HepG2 (cell line): Measurements from ENCODE around the gene ANKS3. TPM values are rescaled to one million over a fixed set of nuclear protein-coding genes. Genes with fewer than 3 reads are reported as not detected.

Source experiments
- NONO ChIP-seq, 2 experiments: fragments of 450-650 bp in 1 of 2; sonication (generic) in 1 of 2; formaldehyde crosslinking in 1 of 2; IDR thresholded peaks in 1 of 2; conservative IDR thresholded peaks in 1 of 2; 2 replicates each; pipeline versions ENCODE4 v1.6.1 to v1.8.0; 2017 to 2022; ENCODE audit warnings: mild to moderate bottlenecking in 1 of 2, missing genetic modification reagents in 1 of 2, moderate library complexity in 1 of 2
- SAP130 ChIP-seq: IDR thresholded peaks from 2 replicates; pipeline ENCODE4 v1.6.1; 2016; ENCODE audit warnings: low read depth
- SCMH1 ChIP-seq: sonication (generic); formaldehyde crosslinking; IDR thresholded peaks from 2 replicates; pipeline ENCODE4 v1.9.0; 2021; ENCODE audit warnings: missing genetic modification reagents, mild to moderate bottlenecking, borderline replicate concordance
- ZNF546 ChIP-seq: sonication (generic); formaldehyde crosslinking; conservative IDR thresholded peaks from 2 replicates; pipeline ENCODE4 v1.8.1; 2023; ENCODE audit warnings: mild to moderate bottlenecking, missing genetic modification reagents
- ZNF572 ChIP-seq: sonication (generic); formaldehyde crosslinking; IDR thresholded peaks from 2 replicates; pipeline ENCODE4 v1.5.1; 2020; ENCODE audit warnings: mild to moderate bottlenecking, missing genetic modification reagents
- ZNF782 ChIP-seq: sonication (generic); formaldehyde crosslinking; IDR thresholded peaks from 2 replicates; pipeline ENCODE4 v1.4.0; 2020; ENCODE audit warnings: missing genetic modification reagents, mild to moderate bottlenecking, borderline replicate concordance
- polyA plus RNA-seq, 8 experiments: library from polyadenylated mRNA; depleted of rRNA in 3 of 8; stranded (reverse) in 7 of 8; unstranded in 1 of 8; fragments of >200 nt; fragmentation: Illumina TruSeq in 4 of 8; extraction: Trizol in 4 of 8; gene quantifications; 2 replicates each; pipeline versions ENCODE4 v1.2.1 to v1.2.3, GENCODE V29; 2011 to 2016; ENCODE audit warnings: low read depth in 4 of 8, missing spikeins in 1 of 8, mixed read lengths in 1 of 8; ENCODE audit not compliant: insufficient read depth in 1 of 8
- total RNA-seq, 5 experiments: library from RNA; depleted of rRNA; stranded (reverse); fragments of >200 nt; fragmentation: Illumina TruSeq; extraction: Trizol; gene quantifications; 2 replicates each; pipeline ENCODE4 v1.2.3, GENCODE V29; 2016; ENCODE audit warnings: low read depth in 1 of 5
- TF ChIP-seq, protein P1 (sequence below): sonication (generic); formaldehyde crosslinking; IDR thresholded peaks from 2 replicates; pipeline ENCODE4 v1.4.0; 2020; ENCODE audit warnings: missing genetic modification reagents
- TF ChIP-seq, protein P2 (sequence below): sonication (generic); formaldehyde crosslinking; IDR thresholded peaks from 2 replicates; pipeline ENCODE4 v1.4.0; 2020; ENCODE audit warnings: mild to moderate bottlenecking, low read depth, missing genetic modification reagents
- TF ChIP-seq, protein P3 (sequence below): sonication (generic); formaldehyde crosslinking; IDR thresholded peaks from 2 replicates; pipeline ENCODE4 v1.5.1; 2020; ENCODE audit warnings: mild to moderate bottlenecking, missing genetic modification reagents, moderate library complexity
- TF ChIP-seq, protein P4 (sequence below): sonication (generic); formaldehyde crosslinking; conservative IDR thresholded peaks from 2 replicates; pipeline ENCODE4 v1.8.1; 2023; ENCODE audit warnings: missing genetic modification reagents
- TF ChIP-seq, protein P5 (sequence below): sonication (generic); formaldehyde crosslinking; IDR thresholded peaks from 2 replicates; pipeline ENCODE4; 2020; ENCODE audit warnings: missing genetic modification reagents, mild to moderate bottlenecking, borderline replicate concordance

ANKS3 gene
- total and polyA plus RNA-seq, 2 of the 13 experiments (the other 11 are each of a cell fraction or from before 2014, with no cell fraction given): 11.4 to 15.9 TPM

DNA sequence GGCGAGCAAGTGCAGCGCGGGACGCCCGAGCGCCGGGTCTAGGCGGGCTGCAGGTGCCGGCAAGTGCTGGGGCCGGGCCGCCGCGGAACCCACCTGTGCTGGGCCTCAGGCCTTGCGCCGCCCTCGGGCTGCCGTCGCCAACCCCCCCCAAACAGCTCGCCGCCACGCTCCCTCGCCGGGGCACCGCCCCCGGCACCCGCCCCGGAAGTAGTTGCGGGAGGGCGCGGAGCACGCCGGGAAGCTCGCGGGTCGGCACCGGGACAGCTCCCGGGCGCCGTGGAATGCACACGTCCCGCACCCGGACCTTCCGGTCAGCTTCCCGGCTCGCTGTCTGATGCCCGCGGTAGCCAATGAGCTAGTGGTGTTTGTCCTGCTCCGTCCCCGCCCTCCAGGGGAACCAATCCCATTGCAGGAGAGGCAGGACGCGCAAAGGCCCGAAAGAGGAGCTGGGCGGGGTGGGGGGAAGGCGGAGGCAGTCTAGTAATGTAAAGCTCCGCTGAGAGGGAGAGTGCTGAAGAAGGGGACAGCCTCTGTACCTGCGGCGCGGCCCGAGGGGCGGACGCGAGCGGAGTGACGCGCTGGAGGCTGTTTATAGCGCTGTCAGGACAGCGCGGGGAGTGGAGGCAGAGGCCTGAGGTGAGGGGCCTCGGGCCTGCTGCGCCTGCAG is at the start of gene ANKS3, which contains the start of gene DNAAF8 (continued):
- TF ChIP-seq SCMH1 (CRISPR knock-in tag) (no peak), SAP130 (CRISPR knock-in tag) (peak; percentile 99), NONO (IDR thresholded peaks at IDR 0.05) (no peak), NONO (CRISPR knock-in tag; conservative IDR thresholded peaks at IDR 0.05) (peak; percentile 87), ZNF546 (CRISPR knock-in tag) (0 out of 2 replicates have a peak, but pooled peaks have one; percentile 2), ZNF782 (peak; percentile 49; the same call in 1 of the 2 replicates), ZNF572 (CRISPR knock-in tag) (no peak)
- TF ChIP-seq, protein P1, sequence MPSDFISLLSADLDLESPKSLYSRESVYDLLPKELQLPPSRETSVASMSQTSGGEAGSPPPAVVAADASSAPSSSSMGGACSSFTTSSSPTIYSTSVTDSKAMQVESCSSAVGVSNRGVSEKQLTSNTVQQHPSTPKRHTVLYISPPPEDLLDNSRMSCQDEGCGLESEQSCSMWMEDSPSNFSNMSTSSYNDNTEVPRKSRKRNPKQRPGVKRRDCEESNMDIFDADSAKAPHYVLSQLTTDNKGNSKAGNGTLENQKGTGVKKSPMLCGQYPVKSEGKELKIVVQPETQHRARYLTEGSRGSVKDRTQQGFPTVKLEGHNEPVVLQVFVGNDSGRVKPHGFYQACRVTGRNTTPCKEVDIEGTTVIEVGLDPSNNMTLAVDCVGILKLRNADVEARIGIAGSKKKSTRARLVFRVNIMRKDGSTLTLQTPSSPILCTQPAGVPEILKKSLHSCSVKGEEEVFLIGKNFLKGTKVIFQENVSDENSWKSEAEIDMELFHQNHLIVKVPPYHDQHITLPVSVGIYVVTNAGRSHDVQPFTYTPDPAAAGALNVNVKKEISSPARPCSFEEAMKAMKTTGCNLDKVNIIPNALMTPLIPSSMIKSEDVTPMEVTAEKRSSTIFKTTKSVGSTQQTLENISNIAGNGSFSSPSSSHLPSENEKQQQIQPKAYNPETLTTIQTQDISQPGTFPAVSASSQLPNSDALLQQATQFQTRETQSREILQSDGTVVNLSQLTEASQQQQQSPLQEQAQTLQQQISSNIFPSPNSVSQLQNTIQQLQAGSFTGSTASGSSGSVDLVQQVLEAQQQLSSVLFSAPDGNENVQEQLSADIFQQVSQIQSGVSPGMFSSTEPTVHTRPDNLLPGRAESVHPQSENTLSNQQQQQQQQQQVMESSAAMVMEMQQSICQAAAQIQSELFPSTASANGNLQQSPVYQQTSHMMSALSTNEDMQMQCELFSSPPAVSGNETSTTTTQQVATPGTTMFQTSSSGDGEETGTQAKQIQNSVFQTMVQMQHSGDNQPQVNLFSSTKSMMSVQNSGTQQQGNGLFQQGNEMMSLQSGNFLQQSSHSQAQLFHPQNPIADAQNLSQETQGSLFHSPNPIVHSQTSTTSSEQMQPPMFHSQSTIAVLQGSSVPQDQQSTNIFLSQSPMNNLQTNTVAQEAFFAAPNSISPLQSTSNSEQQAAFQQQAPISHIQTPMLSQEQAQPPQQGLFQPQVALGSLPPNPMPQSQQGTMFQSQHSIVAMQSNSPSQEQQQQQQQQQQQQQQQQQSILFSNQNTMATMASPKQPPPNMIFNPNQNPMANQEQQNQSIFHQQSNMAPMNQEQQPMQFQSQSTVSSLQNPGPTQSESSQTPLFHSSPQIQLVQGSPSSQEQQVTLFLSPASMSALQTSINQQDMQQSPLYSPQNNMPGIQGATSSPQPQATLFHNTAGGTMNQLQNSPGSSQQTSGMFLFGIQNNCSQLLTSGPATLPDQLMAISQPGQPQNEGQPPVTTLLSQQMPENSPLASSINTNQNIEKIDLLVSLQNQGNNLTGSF (CRISPR knock-in tag): peak; percentile 84
- TF ChIP-seq, protein P2, sequence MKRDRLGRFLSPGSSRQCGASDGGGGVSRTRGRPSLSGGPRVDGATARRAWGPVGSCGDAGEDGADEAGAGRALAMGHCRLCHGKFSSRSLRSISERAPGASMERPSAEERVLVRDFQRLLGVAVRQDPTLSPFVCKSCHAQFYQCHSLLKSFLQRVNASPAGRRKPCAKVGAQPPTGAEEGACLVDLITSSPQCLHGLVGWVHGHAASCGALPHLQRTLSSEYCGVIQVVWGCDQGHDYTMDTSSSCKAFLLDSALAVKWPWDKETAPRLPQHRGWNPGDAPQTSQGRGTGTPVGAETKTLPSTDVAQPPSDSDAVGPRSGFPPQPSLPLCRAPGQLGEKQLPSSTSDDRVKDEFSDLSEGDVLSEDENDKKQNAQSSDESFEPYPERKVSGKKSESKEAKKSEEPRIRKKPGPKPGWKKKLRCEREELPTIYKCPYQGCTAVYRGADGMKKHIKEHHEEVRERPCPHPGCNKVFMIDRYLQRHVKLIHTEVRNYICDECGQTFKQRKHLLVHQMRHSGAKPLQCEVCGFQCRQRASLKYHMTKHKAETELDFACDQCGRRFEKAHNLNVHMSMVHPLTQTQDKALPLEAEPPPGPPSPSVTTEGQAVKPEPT (CRISPR knock-in tag): 0 out of 2 replicates have a peak, but pooled peaks have one; percentile 72
- TF ChIP-seq, protein P3, sequence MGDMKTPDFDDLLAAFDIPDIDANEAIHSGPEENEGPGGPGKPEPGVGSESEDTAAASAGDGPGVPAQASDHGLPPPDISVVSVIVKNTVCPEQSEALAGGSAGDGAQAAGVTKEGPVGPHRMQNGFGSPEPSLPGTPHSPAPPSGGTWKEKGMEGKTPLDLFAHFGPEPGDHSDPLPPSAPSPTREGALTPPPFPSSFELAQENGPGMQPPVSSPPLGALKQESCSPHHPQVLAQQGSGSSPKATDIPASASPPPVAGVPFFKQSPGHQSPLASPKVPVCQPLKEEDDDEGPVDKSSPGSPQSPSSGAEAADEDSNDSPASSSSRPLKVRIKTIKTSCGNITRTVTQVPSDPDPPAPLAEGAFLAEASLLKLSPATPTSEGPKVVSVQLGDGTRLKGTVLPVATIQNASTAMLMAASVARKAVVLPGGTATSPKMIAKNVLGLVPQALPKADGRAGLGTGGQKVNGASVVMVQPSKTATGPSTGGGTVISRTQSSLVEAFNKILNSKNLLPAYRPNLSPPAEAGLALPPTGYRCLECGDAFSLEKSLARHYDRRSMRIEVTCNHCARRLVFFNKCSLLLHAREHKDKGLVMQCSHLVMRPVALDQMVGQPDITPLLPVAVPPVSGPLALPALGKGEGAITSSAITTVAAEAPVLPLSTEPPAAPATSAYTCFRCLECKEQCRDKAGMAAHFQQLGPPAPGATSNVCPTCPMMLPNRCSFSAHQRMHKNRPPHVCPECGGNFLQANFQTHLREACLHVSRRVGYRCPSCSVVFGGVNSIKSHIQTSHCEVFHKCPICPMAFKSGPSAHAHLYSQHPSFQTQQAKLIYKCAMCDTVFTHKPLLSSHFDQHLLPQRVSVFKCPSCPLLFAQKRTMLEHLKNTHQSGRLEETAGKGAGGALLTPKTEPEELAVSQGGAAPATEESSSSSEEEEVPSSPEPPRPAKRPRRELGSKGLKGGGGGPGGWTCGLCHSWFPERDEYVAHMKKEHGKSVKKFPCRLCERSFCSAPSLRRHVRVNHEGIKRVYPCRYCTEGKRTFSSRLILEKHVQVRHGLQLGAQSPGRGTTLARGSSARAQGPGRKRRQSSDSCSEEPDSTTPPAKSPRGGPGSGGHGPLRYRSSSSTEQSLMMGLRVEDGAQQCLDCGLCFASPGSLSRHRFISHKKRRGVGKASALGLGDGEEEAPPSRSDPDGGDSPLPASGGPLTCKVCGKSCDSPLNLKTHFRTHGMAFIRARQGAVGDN (CRISPR knock-in tag): peak; percentile 97
- TF ChIP-seq, protein P4, sequence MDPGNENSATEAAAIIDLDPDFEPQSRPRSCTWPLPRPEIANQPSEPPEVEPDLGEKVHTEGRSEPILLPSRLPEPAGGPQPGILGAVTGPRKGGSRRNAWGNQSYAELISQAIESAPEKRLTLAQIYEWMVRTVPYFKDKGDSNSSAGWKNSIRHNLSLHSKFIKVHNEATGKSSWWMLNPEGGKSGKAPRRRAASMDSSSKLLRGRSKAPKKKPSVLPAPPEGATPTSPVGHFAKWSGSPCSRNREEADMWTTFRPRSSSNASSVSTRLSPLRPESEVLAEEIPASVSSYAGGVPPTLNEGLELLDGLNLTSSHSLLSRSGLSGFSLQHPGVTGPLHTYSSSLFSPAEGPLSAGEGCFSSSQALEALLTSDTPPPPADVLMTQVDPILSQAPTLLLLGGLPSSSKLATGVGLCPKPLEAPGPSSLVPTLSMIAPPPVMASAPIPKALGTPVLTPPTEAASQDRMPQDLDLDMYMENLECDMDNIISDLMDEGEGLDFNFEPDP: no peak
- TF ChIP-seq, protein P5, sequence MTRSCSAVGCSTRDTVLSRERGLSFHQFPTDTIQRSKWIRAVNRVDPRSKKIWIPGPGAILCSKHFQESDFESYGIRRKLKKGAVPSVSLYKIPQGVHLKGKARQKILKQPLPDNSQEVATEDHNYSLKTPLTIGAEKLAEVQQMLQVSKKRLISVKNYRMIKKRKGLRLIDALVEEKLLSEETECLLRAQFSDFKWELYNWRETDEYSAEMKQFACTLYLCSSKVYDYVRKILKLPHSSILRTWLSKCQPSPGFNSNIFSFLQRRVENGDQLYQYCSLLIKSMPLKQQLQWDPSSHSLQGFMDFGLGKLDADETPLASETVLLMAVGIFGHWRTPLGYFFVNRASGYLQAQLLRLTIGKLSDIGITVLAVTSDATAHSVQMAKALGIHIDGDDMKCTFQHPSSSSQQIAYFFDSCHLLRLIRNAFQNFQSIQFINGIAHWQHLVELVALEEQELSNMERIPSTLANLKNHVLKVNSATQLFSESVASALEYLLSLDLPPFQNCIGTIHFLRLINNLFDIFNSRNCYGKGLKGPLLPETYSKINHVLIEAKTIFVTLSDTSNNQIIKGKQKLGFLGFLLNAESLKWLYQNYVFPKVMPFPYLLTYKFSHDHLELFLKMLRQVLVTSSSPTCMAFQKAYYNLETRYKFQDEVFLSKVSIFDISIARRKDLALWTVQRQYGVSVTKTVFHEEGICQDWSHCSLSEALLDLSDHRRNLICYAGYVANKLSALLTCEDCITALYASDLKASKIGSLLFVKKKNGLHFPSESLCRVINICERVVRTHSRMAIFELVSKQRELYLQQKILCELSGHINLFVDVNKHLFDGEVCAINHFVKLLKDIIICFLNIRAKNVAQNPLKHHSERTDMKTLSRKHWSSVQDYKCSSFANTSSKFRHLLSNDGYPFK (CRISPR knock-in tag): peak; percentile 59; the same call in 1 of the 2 replicates
